ENCODE results near the gene CYSTM1. TPM values are rescaled to one million over a fixed set of nuclear protein-coding genes. Genes with fewer than 3 reads are reported as not detected.

CYSTM1 gene
- 27.0 and 30.0 TPM in 2 replicates for total RNA-seq

GRCh38 chr5:140174465-140175366 is at the start of gene CYSTM1:
Gene CYSTM1, plus strand, starts transcription at chr5:140175188. Its CDS starts 19,278 bp downstream, at chr5:140194466.
- peak; percentile 81 for DNase-seq (ENCODE audit: low read depth)

- DNase-seq (ENCODE audit: low read depth), result no peak
Measured at GRCh38 chr5:140125637-140126036, 49.4 kb upstream of the CYSTM1 start, which contains the start of gene IGIP. Gene IGIP, plus strand, starts transcription at chr5:140125937. Its CDS starts 2,540 bp downstream, at chr5:140128477.

- DNase-seq (ENCODE audit: low read depth), result no peak
Measured at GRCh38 chr5:140126315-140127012, 48.5 kb upstream of the CYSTM1 start.

GRCh38 chr5:140128376-140128775 is 46.6 kb upstream of the CYSTM1 start:
- no peak for DNase-seq (ENCODE audit: low read depth)

- DNase-seq (ENCODE audit: low read depth), result no peak
Measured at GRCh38 chr5:140130949-140131733, 43.8 kb upstream of the CYSTM1 start.

GRCh38 chr5:140131967-140132409 is 43.0 kb upstream of the CYSTM1 start:
- peak; percentile 97 for DNase-seq (ENCODE audit: low read depth)

- DNase-seq (ENCODE audit: low read depth), result no peak
Measured at GRCh38 chr5:140133514-140134167, 41.3 kb upstream of the CYSTM1 start.

GRCh38 chr5:140134277-140134935 is 40.6 kb upstream of the CYSTM1 start:
- DNase-seq (ENCODE audit: low read depth), result no peak

GRCh38 chr5:140135127-140135526 is 39.9 kb upstream of the CYSTM1 start:
- no peak for DNase-seq (ENCODE audit: low read depth)

- no peak for DNase-seq (ENCODE audit: low read depth)
Measured at GRCh38 chr5:140136624-140137023, 38.4 kb upstream of the CYSTM1 start.

- no peak for DNase-seq (ENCODE audit: low read depth)
Measured at GRCh38 chr5:140140435-140140834, 34.6 kb upstream of the CYSTM1 start.

- peak; percentile 44 for DNase-seq (ENCODE audit: low read depth)
Measured at GRCh38 chr5:140141241-140141640, 33.7 kb upstream of the CYSTM1 start.

GRCh38 chr5:140142246-140142645 is 32.7 kb upstream of the CYSTM1 start:
- DNase-seq (ENCODE audit: low read depth), result no peak

GRCh38 chr5:140142856-140143255 is 32.1 kb upstream of the CYSTM1 start:
- DNase-seq (ENCODE audit: low read depth), result no peak

- DNase-seq (ENCODE audit: low read depth), result no peak
Measured at GRCh38 chr5:140143521-140144258, 31.3 kb upstream of the CYSTM1 start.

GRCh38 chr5:140145256-140145655 is 29.7 kb upstream of the CYSTM1 start:
- DNase-seq (ENCODE audit: low read depth), result no peak

GRCh38 chr5:140145818-140146522 is 29.0 kb upstream of the CYSTM1 start:
- DNase-seq (ENCODE audit: low read depth), result peak; percentile 28

GRCh38 chr5:140146523-140146842 is 28.5 kb upstream of the CYSTM1 start:
- no peak for DNase-seq (ENCODE audit: low read depth)

- DNase-seq (ENCODE audit: low read depth), result no peak
Measured at GRCh38 chr5:140147460-140147859, 27.5 kb upstream of the CYSTM1 start.

- DNase-seq (ENCODE audit: low read depth), result peak; percentile 16
Measured at GRCh38 chr5:140148508-140148907, 26.5 kb upstream of the CYSTM1 start.
